NCI-H82 treated with DMSO at 0.1 percent for 48 hours (cell line): ENCODE measurements around the gene SNX5.

Experiments
- DNase-seq: peaks from one replicate; lab custom pipeline; 2025; ENCODE audit not compliant: unreplicated experiment; lab: John Stamatoyannopoulos, UW

SNX5 gene

GRCh38 chr20:17968366-17969277 lies at the start of gene SNX5, which contains the start of gene MGME1:
TSS of gene SNX5 (minus strand) at chr20:17968794. CDS start at chr20:17968425, 369 bp downstream.
TSS of gene MGME1 (plus strand) at chr20:17969018. CDS start at chr20:17969860, 842 bp downstream.
- DNase-seq = peak; percentile 97

- DNase-seq = no peak
Observed at GRCh38 chr20:18018100-18018499, 49.5 kb upstream of the SNX5 start.

GRCh38 chr20:18016772-18017171 lies 48.2 kb upstream of the SNX5 start:
- no peak for DNase-seq

GRCh38 chr20:18014411-18014810 lies 45.8 kb upstream of the SNX5 start:
- DNase-seq = no peak

- DNase-seq = no peak
Observed at GRCh38 chr20:18012901-18013300, 44.3 kb upstream of the SNX5 start.

GRCh38 chr20:18011951-18012645 lies 43.5 kb upstream of the SNX5 start:
- no peak for DNase-seq

- no peak for DNase-seq
Observed at GRCh38 chr20:18011482-18011881, 42.9 kb upstream of the SNX5 start.

GRCh38 chr20:18009116-18009515 lies 40.5 kb upstream of the SNX5 start:
- DNase-seq = no peak

- DNase-seq = no peak
Observed at GRCh38 chr20:18007534-18008292, 39.1 kb upstream of the SNX5 start.

- no peak for DNase-seq
Observed at GRCh38 chr20:18006684-18007083, 38.1 kb upstream of the SNX5 start.

GRCh38 chr20:18005990-18006364 lies 37.4 kb upstream of the SNX5 start:
- no peak for DNase-seq

- no peak for DNase-seq
Observed at GRCh38 chr20:18005170-18005989, 36.8 kb upstream of the SNX5 start.

- DNase-seq = no peak
Observed at GRCh38 chr20:18004384-18005031, 35.9 kb upstream of the SNX5 start.

- no peak for DNase-seq
Observed at GRCh38 chr20:18003897-18004296, 35.3 kb upstream of the SNX5 start.

- no peak for DNase-seq
Observed at GRCh38 chr20:18001131-18001921, 32.7 kb upstream of the SNX5 start.

- DNase-seq = no peak
Observed at GRCh38 chr20:17999566-17999965, 31.0 kb upstream of the SNX5 start.

GRCh38 chr20:17998446-17998845 lies 29.9 kb upstream of the SNX5 start:
- DNase-seq = no peak

- peak; percentile 51 for DNase-seq
Observed at GRCh38 chr20:17995967-17996819, 27.6 kb upstream of the SNX5 start.
